Glutamatergic neuron (in vitro differentiated cells): ENCODE data around the gene AFAP1L2. TPM values are rescaled to one million over a fixed set of nuclear protein-coding genes. Genes with fewer than 3 reads are reported as not detected.

ENCODE experiments used
- DNase-seq: peaks from one replicate; pipeline ENCODE4 v3.0.0; 2022
- H3K27ac Mint-ChIP-seq: one replicate; pipeline ENCODE4 v1.8.0; 2020; ENCODE audit warnings: mild to moderate bottlenecking, mixed read lengths, inconsistent platforms; ENCODE audit not compliant: unreplicated experiment
- H3K27me3 Mint-ChIP-seq: one replicate; pipeline ENCODE4 v1.8.0; 2020; ENCODE audit warnings: mild to moderate bottlenecking, moderate library complexity, mixed read lengths, inconsistent platforms; ENCODE audit not compliant: unreplicated experiment
- H3K36me3 Mint-ChIP-seq: one replicate; pipeline ENCODE4 v1.8.0; 2020; ENCODE audit warnings: mild to moderate bottlenecking, mixed read lengths, inconsistent platforms; ENCODE audit not compliant: unreplicated experiment
- H3K4me1 Mint-ChIP-seq: one replicate; pipeline ENCODE4 v1.8.0; 2020; ENCODE audit warnings: mild to moderate bottlenecking, low read depth, mixed read lengths, inconsistent platforms; ENCODE audit not compliant: unreplicated experiment
- H3K4me3 Mint-ChIP-seq: one replicate; pipeline ENCODE4 v1.8.0; 2020; ENCODE audit warnings: mild to moderate bottlenecking, mixed read lengths, inconsistent platforms; ENCODE audit not compliant: unreplicated experiment
- H3K9me3 Mint-ChIP-seq: one replicate; pipeline ENCODE4 v1.8.0; 2020; ENCODE audit warnings: mild to moderate bottlenecking, moderate library complexity, mixed read lengths, inconsistent platforms; ENCODE audit not compliant: unreplicated experiment
- CTCF ChIP-seq: fragments of 200-600 bp; sonication (generic); IDR thresholded peaks from one replicate; pipeline ENCODE4 v1.5.0; 2021; ENCODE audit not compliant: partially characterized antibody, unreplicated experiment
- total RNA-seq: library from RNA; stranded (reverse); fragmentation: NEBNext Ultra II Directional; extraction: Animal tissue kit (Norgen Biotek cat#: 25700); gene quantifications from one replicate; pipeline ENCODE4 v1.2.1, GENCODE V29; 2021; ENCODE audit not compliant: unreplicated experiment

AFAP1L2 gene
- total RNA-seq, 1 donor from 2014 or later = 1.9 TPM

GRCh38 chr10:114252092-114252491, 152.2 kb downstream of the AFAP1L2 start:
- H3K4me1 Mint-ChIP-seq = no peaks in the 10 kb centered on the region
- H3K27me3 Mint-ChIP-seq = peaks cover 7% of the 10 kb centered on the region
- no peaks in the 10 kb centered on the region for H3K36me3 Mint-ChIP-seq
- no peak overlapping the region for H3K27ac Mint-ChIP-seq
- TF ChIP-seq CTCF = no peak
- DNase-seq = no peak
- no peak overlapping the region for H3K4me3 Mint-ChIP-seq
- no peaks in the 10 kb centered on the region for H3K9me3 Mint-ChIP-seq

- Mint-ChIP-seq H3K4me3 (no peak overlapping the region), H3K36me3 (no peaks in the 10 kb centered on the region), H3K9me3 (no peaks in the 10 kb centered on the region), H3K4me1 (no peaks in the 10 kb centered on the region), H3K27ac (no peak overlapping the region), H3K27me3 (peaks cover 7% of the 10 kb centered on the region)
- no peak for TF ChIP-seq CTCF
- no peak for DNase-seq
Observed at GRCh38 chr10:114250716-114251115, 153.6 kb downstream of the AFAP1L2 start.

- TF ChIP-seq CTCF = no peak
- H3K4me3 Mint-ChIP-seq = no peak overlapping the region
- H3K36me3 Mint-ChIP-seq = no peaks in the 10 kb centered on the region
- peaks cover 7% of the 10 kb centered on the region for H3K27me3 Mint-ChIP-seq
- no peak overlapping the region for H3K27ac Mint-ChIP-seq
- no peak for DNase-seq
- H3K9me3 Mint-ChIP-seq = no peaks in the 10 kb centered on the region
- no peaks in the 10 kb centered on the region for H3K4me1 Mint-ChIP-seq
Observed at GRCh38 chr10:114250236-114250635, 154.1 kb downstream of the AFAP1L2 start.

- no peak for TF ChIP-seq CTCF
- Mint-ChIP-seq H3K27me3 (peaks cover 3% of the 10 kb centered on the region), H3K4me3 (no peak overlapping the region), H3K4me1 (no peaks in the 10 kb centered on the region), H3K36me3 (no peaks in the 10 kb centered on the region), H3K27ac (no peak overlapping the region), H3K9me3 (no peaks in the 10 kb centered on the region)
- DNase-seq = no peak
Observed at GRCh38 chr10:114246679-114247305, 157.5 kb downstream of the AFAP1L2 start.

- no peaks in the 10 kb centered on the region for H3K4me1 Mint-ChIP-seq
- no peak overlapping the region for H3K4me3 Mint-ChIP-seq
- DNase-seq = no peak
- H3K27me3 Mint-ChIP-seq = peaks cover 4% of the 10 kb centered on the region
- no peaks in the 10 kb centered on the region for H3K36me3 Mint-ChIP-seq
- H3K9me3 Mint-ChIP-seq = no peaks in the 10 kb centered on the region
- no peak for TF ChIP-seq CTCF
- no peak overlapping the region for H3K27ac Mint-ChIP-seq
Observed at GRCh38 chr10:114245121-114245791, 159.0 kb downstream of the AFAP1L2 start.
